ENCODE results near the gene AMH.

DNA sequence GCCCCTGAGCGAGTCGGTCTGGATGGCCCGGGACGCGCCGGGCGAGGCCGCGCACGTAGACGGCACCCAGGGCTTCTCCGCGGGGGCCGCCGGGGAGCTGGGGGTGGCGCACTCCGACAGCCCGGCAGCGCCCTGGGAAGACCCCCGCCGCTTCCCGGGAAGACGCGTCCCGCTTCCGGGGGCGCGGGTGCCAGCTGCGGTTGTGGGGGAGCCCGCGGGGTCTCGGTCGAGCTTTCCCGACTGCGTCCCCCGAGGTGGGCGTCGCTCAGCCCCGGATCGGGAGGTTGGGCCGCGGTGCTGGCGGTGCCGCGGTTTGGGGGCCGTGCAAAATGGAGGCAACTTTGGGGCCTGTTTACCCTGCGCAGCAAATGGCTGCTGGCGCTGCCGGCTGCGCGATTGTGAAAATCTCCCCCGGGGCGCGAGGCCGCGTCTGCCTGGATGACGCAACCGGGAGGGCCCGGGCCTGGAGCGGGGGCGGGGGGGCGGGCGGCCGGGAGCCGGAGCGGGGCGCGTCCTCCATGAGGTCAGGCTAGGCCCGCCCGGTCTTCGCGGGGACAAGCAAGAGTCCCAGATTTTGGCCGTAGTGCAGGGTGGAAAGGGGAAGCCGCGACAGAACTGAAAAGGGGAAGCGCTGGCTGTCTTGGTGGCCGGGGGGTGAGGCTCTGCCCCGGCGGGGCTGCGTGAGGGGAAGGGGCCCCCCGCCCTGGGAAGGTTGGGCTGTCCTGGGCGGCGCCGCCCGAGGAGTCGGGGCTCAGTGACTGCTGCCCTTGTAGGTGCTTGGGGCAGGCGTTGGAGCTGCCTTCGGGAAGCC lies 21.5 kb downstream of the AMH start:
- TF ChIP-seq, protein P1, sequence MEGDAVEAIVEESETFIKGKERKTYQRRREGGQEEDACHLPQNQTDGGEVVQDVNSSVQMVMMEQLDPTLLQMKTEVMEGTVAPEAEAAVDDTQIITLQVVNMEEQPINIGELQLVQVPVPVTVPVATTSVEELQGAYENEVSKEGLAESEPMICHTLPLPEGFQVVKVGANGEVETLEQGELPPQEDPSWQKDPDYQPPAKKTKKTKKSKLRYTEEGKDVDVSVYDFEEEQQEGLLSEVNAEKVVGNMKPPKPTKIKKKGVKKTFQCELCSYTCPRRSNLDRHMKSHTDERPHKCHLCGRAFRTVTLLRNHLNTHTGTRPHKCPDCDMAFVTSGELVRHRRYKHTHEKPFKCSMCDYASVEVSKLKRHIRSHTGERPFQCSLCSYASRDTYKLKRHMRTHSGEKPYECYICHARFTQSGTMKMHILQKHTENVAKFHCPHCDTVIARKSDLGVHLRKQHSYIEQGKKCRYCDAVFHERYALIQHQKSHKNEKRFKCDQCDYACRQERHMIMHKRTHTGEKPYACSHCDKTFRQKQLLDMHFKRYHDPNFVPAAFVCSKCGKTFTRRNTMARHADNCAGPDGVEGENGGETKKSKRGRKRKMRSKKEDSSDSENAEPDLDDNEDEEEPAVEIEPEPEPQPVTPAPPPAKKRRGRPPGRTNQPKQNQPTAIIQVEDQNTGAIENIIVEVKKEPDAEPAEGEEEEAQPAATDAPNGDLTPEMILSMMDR (conservative IDR thresholded peaks at IDR 0.05): no peak
- no peak; the same call in 1 of the 2 replicates for TF ChIP-seq ZFX (IDR thresholded peaks at IDR 0.05)
